ENCODE results near the gene PLET1. TPM values are rescaled to one million over a fixed set of nuclear protein-coding genes. Genes with fewer than 3 reads are reported as not detected.

PLET1 gene
- total RNA-seq, 1 experiment from 2014 or later: not detected

- Histone ChIP-seq H3K9me3 (ENCODE audit: control insufficient read depth in 1 of 2, insufficient read depth in 1 of 2, low read depth in 1 of 2, low read length in 2 of 2) (no peaks in the 10 kb centered on the region), H3K4me1 (ENCODE audit: control insufficient read depth in 1 of 2, insufficient read depth in 2 of 2, low read length in 2 of 2) (peaks cover 0 to 11% of the 10 kb centered on the region in 2 experiments; a peak in 2 of 4 replicates), H3K4me3 (replicated peaks in 1 of 2; ENCODE audit: low read depth in 1 of 2, low read length in 2 of 2) (no peak overlapping the region), H3K27me3 (ENCODE audit: insufficient read depth, low read length) (no peaks in the 10 kb centered on the region), H3K9me2 (ENCODE audit: insufficient read depth) (no peaks in the 10 kb centered on the region), H3K9ac (ENCODE audit: low read length) (no peak overlapping the region), H4K20me1 (ENCODE audit: insufficient read depth) (no peaks in the 10 kb centered on the region), H3K36me3 (ENCODE audit: control insufficient read depth in 1 of 2, insufficient read depth in 2 of 2, low read length in 2 of 2) (no peaks in the 10 kb centered on the region), H3K4me2 (ENCODE audit: low read length) (no peak overlapping the region), H3K27ac (ENCODE audit: low read depth, low read length) (no peak overlapping the region), H2AFZ (ENCODE audit: low read depth, low read length, poor library complexity, severe bottlenecking) (no peak overlapping the region), H3K79me2 (ENCODE audit: insufficient read depth, low read length) (no peaks in the 10 kb centered on the region)
- CTCF ChIA-PET: no interaction called here
- no peak for TF ChIP-seq CEBPB (IDR thresholded peaks at IDR 0.05; ENCODE audit: low read depth)
- TF ChIP-seq CBX3 (IDR thresholded peaks at IDR 0.05; ENCODE audit: low read depth): no peak
- TF ChIP-seq, protein P1, sequence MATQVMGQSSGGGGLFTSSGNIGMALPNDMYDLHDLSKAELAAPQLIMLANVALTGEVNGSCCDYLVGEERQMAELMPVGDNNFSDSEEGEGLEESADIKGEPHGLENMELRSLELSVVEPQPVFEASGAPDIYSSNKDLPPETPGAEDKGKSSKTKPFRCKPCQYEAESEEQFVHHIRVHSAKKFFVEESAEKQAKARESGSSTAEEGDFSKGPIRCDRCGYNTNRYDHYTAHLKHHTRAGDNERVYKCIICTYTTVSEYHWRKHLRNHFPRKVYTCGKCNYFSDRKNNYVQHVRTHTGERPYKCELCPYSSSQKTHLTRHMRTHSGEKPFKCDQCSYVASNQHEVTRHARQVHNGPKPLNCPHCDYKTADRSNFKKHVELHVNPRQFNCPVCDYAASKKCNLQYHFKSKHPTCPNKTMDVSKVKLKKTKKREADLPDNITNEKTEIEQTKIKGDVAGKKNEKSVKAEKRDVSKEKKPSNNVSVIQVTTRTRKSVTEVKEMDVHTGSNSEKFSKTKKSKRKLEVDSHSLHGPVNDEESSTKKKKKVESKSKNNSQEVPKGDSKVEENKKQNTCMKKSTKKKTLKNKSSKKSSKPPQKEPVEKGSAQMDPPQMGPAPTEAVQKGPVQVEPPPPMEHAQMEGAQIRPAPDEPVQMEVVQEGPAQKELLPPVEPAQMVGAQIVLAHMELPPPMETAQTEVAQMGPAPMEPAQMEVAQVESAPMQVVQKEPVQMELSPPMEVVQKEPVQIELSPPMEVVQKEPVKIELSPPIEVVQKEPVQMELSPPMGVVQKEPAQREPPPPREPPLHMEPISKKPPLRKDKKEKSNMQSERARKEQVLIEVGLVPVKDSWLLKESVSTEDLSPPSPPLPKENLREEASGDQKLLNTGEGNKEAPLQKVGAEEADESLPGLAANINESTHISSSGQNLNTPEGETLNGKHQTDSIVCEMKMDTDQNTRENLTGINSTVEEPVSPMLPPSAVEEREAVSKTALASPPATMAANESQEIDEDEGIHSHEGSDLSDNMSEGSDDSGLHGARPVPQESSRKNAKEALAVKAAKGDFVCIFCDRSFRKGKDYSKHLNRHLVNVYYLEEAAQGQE (IDR thresholded peaks at IDR 0.05; ENCODE audit: low read depth): no peak
- TF ChIP-seq POLR2A (IDR thresholded peaks at IDR 0.05; ENCODE audit: borderline replicate concordance, extremely low read depth, insufficient read depth, insufficient read length): no peak
- no peak for TF ChIP-seq TCF7L2 (IDR thresholded peaks at IDR 0.05; ENCODE audit: borderline replicate concordance, extremely low read depth, insufficient read depth, insufficient read length)
- TF ChIP-seq EZH2phosphoT487 (IDR thresholded peaks at IDR 0.05; ENCODE audit: borderline replicate concordance): no peak
- TF ChIP-seq ATF3 (IDR thresholded peaks at IDR 0.05): no peak
- no peak for TF ChIP-seq SRF (IDR thresholded peaks at IDR 0.05; ENCODE audit: low read depth)
- TF ChIP-seq EGR1 (IDR thresholded peaks at IDR 0.05; ENCODE audit: low read depth): no peak
- TF ChIP-seq MAX (IDR thresholded peaks at IDR 0.05): no peak
- TF ChIP-seq POLR2AphosphoS5 (IDR thresholded peaks at IDR 0.05; ENCODE audit: low read depth, low read length): no peak
- TF ChIP-seq SIN3A (IDR thresholded peaks at IDR 0.05; ENCODE audit: low read depth): no peak
- TF ChIP-seq, protein P2, sequence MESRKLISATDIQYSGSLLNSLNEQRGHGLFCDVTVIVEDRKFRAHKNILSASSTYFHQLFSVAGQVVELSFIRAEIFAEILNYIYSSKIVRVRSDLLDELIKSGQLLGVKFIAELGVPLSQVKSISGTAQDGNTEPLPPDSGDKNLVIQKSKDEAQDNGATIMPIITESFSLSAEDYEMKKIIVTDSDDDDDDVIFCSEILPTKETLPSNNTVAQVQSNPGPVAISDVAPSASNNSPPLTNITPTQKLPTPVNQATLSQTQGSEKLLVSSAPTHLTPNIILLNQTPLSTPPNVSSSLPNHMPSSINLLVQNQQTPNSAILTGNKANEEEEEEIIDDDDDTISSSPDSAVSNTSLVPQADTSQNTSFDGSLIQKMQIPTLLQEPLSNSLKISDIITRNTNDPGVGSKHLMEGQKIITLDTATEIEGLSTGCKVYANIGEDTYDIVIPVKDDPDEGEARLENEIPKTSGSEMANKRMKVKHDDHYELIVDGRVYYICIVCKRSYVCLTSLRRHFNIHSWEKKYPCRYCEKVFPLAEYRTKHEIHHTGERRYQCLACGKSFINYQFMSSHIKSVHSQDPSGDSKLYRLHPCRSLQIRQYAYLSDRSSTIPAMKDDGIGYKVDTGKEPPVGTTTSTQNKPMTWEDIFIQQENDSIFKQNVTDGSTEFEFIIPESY (IDR thresholded peaks at IDR 0.05; ENCODE audit: extremely low read depth, insufficient replicate concordance, low read length): no peak
- TF ChIP-seq JUND (IDR thresholded peaks at IDR 0.05): no peak
- no peak for TF ChIP-seq ELF1 (IDR thresholded peaks at IDR 0.05; ENCODE audit: borderline replicate concordance, low read depth)
- no peak for TF ChIP-seq RAD21 (IDR thresholded peaks at IDR 0.05; ENCODE audit: low read depth)
- no peak for TF ChIP-seq ZFX (IDR thresholded peaks at IDR 0.05)
- TF ChIP-seq SP1 (IDR thresholded peaks at IDR 0.05; ENCODE audit: low read depth): no peak
- TF ChIP-seq YY1 (IDR thresholded peaks at IDR 0.05; ENCODE audit: extremely low read depth, insufficient replicate concordance, low read depth, low read length): no peak
- TF ChIP-seq EZH2 (IDR thresholded peaks at IDR 0.05): no peak
- BruUV-seq (replicated peaks): no TSS peak
- RAD21 ChIA-PET (ENCODE audit: low non-redundant PET in 1 of 2, low total read pairs in 2 of 2, uncharacterized antibody in 2 of 2, unreplicated experiment in 2 of 2): no interaction called here
- ATAC-seq: no peak
- intact Hi-C loops (cut with micrococcal nuclease): no loop called here
- POLR2A ChIA-PET: no interaction called here
- no peak for DNase-seq (ENCODE audit: low read depth, low spot score)
These were observed 6.5 kb upstream of the PLET1 start for GRCh38 chr11:112267188-112267591.

Data from HCT116 (cell line).